ENCODE data around the gene DYDC1.
"Not testable (repeated sequence)": the region's sequence is repeated elsewhere in the genome, so short reads cannot be mapped to it uniquely, and the experiment has no call there.

DYDC1 gene

DNA sequence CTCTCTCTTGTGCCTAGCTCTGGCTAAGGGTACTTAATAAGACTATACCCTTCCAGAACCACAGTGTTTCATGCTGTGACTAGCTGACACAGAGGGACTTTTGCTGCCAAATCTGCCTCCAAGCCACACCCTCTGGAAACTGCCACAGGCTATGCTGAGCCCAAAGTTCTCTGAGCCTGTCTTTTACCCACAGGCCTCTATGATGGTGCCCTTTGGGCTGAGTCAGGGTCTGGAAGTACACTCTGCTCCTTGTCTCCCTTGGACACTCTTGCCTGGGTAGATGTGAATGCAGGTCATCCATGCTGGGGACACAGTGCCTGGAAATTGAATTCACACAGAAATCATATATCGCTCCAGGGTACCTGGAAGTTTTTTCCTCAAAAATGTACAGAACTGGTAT lies 22.6 kb downstream of the DYDC1 start:
- no peak for DNase-seq

DNA sequence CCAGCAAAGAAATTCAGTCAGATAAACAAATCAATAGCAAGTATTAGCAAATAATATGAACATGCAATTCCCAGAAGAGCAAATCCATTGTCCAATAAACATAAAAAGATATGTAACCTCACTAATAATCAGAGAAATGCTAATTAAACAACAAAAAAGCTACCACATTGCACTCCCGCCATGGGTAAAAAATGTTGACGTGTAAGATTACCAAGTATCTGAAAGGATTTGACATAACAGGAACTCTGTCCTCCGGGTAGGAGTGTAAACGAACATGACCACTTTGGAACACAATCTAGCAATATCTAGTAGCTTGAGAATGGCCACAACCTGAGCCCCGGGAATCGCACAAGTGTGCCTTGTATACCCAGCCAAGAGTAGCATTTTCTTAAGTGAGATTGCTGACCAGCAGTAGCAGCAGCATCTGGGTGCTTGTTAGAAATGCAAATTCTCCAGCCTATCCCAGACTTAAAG lies 31.6 kb downstream of the DYDC1 start:
- no peak for DNase-seq

DNA sequence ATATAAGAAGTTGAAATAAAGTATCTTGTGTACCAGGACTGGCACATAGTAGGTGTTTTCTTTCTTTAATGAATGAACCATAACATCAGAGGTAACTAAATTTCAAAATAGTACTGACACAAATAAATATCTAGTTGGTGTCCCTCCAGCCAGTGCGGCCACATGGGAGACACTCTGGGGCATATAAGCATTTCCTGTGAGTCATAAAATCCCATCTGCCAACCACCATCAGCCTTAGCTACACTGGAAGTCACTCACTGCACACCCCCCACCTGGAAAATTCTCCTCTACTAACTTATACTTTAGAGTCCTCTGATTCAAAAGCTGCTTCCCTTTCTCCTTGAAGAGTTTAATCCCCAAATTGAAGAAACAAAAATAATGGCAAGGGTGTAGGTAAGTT lies 32.5 kb downstream of the DYDC1 start:
- peak; percentile 14 for DNase-seq

DNA sequence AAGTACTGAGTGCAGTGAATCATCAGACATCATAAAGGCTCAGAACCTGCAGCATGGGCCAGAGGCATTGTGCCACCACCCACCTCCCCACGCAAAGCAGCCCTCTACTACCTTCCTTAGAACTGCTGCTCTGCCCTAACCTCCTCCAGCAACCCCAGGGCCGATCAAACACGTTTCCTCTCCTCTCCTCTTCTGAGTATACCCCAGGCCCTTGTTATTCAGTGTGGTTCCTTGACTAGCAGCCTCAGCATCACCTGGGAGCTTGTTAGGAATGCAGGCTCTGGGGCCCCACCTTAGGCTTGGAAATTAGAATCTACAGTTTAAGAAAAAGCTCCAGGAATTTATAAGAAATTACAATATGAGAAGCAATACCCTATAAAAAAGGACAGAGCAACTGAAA lies 33.2 kb downstream of the DYDC1 start:
- DNase-seq: no peak

DNA sequence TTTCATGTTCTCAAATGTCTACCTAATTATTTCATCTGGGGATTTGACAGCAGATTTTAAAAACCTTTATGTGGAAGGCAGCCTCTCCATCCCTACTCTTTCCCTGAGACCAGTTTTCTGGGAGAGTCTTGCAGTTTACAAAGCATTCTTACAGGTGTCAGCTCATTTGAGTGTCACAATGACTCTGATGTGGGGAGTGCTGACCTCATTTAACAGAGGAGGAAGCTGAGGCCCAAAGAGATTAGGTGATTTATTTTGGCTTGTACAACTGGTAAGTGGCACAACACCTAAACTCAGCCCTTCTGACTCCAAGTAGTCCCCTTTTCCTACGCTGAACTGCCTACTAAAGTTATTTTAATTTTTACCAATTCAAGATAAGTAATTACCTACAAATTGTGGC lies 33.8 kb downstream of the DYDC1 start:
- DNase-seq: no peak

DNA sequence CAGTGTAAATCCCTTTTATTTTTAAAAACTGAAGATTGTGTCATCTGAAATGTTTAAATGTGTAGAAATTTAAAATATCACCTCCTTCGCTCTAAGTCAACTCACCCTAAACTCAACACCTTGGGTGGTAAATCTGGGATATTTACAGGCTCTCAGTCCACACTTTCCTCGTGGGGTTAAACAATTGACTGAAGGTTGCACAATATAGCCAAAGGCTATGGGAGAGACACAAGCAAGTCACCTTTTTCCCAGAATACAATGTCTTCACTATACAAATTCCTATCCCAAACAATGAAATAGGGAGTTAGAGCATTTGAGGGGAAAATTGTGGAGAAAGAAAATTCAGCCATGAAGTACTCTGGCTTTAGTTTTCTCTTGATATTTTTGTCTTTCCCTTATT lies 34.4 kb downstream of the DYDC1 start:
- no peak for DNase-seq

DNA sequence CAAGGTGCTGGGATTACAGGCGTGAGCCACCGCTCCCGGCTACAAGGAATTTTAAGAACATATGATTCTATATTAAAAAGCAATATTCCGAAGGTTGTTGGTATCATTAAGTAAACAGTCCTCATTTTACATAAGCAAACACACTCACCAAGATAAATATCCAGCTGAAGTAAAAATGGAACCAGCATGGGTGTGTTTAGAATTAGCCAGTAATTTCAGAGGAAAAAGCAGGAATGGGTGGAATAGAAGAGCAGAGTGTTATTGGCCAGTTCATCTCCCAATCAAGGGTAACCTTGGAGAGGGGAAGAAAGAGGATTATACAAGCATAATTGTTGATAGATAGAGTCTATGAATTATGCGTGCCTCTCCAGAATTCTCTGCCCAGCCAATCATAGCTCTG lies 35.4 kb downstream of the DYDC1 start:
- no peak for DNase-seq

DNA sequence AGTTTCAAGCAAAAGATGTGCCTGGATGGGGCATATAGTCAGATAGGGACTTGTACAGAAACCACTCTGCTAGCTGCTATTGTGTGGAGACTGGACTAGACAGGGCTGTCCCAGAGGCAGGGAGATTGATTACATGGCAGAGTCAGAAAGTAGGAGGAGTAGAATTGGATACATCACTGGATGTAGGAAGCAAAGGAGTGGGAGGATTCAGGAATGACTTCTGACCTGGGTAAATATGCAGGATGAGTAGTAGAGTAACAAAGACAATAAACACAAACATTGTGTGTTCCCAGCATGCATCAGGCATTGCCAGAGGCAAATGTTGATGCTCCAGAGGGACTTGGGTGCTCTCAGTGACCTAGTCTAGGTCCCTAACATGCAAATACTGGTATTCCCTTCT lies 36.2 kb downstream of the DYDC1 start:
- no peak for DNase-seq

DNA sequence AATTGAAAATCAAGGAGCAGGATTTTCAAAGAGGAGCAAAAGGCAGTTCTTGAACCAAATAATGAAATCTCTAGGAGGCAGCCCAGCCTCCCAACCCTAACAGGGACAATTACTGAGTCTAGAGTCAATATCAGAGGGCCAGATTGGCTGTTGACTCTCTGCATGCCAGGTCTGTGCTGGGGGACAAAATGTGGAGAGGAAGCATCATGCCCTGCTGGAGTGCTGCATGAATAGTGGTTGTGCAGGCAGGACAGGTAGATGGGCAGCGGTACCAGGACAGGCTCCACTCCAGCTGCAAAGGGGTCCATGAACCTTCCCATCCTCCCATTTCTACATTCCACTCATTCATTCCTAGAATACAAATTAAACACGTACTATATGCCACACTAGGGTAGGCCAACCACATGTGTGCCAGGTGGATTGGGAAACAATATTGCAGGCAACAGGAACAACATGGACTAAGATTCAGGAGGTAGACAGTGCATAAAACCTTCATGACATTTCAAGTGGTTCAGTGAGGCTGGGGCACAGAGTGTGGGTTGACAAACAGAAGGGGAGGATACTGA lies 36.7 kb downstream of the DYDC1 start:
- DNase-seq: no peak

DNA sequence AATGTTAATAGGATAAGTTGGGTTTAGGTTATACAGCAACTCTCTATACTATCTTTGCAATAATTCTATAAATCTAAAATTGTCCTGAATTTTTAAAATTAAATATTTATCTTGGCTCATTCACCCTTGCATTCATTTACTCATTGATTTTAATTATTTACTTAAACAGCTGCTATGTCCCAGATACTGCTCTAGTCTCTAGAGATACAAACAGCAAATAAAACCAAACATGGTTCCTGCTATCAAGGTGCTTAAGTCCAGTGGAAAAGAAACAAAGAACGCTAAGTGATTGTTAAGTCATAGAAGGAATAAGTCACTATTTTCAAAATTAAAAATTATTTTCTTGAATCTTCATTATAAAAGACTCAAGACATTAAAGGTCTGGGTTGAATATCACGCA lies 37.2 kb downstream of the DYDC1 start:
- DNase-seq: no peak

DNA sequence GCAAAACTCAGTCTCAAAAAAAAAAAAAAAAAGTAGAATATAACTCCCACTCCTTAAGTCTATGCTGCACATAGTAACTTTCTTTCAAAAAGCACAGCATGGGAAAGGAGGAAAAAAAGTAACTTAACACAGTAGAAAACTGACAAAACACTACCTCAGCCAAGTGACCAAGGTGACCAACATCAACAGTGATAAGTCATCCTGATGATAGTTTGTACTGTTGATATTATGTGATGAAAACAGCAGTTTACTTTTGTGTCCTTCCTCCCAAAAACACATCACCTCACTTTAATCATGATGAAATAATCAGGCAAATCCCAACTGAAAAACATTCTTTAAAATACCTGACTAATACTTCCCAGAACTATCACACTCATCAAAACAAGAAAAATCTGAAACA lies 37.8 kb downstream of the DYDC1 start:
- DNase-seq: no peak

DNA sequence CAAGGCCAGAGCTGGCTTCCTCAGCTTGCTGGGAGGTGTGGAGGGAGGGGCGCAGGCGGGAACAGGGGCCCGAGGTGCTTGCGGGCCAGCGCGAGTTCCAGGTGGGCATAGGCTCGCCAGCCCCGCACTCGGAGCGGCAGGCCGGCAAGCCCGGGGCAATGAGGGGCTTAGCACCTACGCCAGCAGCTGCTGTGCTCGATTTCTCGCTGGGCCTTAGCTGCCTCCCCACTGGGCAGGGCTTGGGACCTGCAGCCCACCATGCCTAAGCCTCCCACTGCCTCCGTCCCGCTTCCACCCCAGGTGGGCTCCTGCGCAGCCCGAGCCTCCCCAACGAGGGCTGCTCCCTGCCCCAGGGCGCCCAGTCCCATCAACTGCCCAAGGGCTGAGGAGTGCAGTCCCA lies 41.2 kb downstream of the DYDC1 start:
- no peak for DNase-seq

DNA sequence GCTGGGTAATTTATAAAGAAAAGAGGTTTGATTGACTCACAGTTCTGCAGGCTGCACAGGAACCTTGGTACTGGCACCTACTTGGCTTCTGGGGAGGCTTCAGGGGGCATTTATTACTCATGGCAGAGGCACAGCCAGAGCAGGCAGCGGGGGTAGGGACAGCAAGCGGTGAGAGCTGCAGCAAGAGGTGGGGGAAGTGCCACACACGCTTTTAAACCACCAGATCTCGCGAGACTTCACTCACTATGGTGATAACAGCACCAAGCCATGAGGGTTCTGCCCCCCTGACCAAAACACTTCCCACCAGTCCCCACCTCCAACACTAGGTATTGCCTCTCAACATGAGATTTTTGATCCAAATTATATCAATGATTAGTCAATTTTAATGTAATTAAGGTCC lies 43.0 kb downstream of the DYDC1 start:
- DNase-seq: no peak

DNA sequence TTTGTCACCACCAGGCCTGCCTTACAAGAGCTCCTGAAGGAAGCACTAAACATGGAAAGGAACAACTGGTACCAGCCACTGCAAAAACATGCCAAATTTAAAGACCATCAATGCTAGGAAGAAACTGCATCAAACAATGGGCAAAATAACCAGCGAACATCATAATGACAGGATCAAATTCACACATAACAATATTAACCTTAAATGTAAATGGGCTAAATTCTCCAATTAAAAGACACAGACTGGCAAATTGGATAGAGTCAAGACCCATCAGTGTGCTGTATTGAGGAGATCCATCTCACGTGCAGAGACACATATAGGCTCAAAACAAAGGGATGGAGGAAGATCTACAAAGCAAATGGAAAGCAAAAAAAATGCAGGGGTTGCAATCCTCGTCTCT lies 50.6 kb downstream of the DYDC1 start:
- DNase-seq: not testable (repeated sequence)

DNA sequence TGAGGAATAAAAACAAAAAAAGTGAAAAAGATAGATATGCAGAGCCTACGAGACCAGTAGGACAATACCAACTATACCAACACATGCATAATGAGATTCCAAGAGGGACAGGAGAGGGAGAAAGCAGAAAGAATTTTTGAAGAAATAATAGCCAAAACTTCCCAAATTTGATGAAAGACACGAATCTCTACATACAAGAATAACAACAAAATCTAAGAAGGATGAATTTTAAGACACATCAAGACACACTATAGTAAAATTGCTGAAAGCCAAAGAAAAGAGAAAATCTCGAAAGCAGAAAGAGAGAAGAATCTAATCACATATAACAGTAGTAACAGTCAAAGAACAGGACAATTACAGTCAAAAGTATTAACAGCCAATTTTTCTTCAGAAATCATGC lies 59.6 kb downstream of the DYDC1 start:
- no peak for DNase-seq

DNA sequence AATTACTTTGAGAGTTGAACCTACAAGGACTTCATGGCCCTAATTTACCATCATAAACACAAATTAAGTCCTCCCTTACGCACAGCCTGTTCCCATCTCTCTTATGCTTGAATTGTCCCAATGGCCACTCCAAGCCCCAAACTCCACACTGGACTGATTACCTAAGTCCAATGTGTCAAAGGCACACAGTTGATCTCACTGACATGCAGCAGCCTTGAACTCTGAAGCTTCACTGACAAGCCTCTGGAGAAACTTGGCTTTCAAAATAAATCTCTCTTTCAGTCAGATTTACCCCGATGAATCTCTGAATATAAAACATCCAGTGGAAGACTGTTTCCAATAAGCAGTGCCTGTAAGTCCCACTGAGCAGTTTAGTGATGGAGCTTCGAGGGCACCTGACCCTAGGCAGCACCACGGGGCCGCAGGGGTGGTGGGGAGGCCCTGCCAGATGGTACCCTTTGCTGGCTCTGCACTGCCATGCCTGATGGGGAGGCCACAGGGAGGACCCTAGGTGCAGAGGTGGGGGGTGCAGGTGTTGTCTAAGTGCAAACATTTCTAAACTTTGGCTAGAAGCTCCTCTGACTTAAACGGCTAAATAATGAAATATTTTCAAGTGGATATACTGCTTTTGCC lies 63.8 kb downstream of the DYDC1 start:
- no peak for DNase-seq

DNA sequence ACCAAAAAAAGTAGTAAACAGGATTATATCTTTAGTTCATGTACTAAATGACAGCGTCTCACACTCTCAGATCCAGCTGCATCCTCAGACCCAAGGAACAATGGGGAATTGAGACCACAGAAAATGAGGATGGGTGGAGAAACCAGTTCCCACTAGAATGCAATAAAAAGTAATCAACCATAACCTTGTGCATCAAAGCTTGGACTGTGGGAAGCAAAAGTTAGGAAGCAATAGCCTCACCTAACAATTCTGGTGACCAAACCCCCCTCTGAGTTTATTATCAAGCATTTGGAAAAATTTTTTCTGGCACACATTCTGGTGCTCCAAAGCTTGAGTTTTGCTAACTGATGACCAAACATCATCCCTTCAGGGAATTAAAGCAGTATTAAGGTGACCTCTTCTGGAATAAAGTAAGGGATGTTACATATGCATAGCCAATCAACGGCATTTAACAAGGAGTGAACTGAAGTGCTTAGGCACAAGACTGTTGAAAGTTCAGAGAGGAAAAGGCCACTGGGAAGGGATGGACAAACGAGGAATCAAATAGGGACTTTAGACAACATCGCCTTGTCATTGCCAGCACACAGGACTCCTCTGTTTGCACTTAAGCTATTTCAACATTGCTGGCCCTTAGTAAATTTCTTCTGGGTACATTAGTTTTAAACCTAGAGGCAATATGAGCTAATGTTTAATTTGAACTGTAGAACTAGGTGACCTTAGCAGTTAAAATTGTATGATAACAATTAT lies 65.9 kb downstream of the DYDC1 start:
- DNase-seq: no peak

DNA sequence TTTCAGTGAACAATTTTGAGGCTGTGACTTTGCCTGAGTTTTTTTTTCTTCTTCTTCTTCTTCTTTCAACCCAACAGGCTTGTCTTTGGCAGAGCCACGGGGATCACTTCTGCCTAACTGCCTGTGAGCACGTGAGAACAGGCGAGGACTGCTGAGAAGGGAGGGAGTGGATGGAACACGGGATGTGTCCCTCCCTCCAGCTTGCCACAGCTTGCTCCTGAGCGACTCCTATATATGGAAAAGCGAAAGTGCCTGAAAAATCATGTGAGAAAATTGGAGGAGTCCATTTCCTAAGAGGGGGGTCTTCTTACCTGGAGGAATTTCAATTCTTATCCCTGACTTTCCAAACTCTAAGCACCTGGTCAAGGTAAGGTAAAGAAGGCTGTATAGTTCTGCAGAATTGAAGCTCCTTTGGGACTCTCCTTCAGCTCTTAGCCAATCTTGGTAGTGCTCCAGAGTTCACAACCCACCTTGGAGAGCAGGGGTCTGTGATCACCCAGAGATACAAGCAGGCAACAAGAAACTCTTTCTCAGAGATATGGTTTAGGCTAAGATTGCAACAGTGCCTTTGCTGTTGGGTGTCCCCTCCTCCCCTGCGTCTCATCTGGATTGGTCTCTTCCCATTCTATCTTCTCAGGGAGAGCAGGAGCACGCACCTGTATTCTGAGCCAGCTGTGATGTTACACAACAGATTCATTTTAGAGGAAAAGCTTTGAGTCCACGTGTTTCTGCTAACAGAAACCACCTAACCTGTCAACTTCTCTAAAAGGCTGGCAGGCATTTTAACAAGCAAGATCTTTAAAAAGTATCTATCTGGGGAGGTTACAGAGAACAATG lies 66.9 kb downstream of the DYDC1 start, which contains the start of gene MAT1A:
Gene MAT1A (minus strand): TSS at position 208 of the 837 bp plus-strand sequence. CDS start 235 bp downstream, outside the sequence.
- DNase-seq: no peak

DNA sequence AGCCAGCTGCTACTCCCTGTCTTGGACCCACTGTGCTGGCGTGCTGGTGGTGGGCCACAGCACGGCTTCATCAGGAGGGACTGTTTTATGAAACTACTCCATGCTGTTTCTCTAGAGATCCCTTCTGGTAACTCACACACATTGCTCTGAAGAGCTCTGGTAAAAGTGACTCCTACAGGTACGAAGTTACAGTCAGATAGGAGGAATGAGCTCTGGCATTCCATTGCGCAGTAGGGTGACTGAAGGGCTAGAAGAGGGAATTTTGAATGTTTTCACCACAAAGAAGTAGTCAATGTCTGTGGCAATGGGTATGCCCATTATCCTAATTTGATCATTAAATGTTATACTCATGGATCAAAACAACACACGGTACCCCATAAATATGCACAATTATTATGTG lies 67.7 kb downstream of the DYDC1 start:
- DNase-seq: no peak

All from activated CD4-positive, alpha-beta T cell treated with anti-CD3 and anti-CD28 coated beads, Interleukin-2, Interleukin-6, amounts not matched to agents 100 ng/mL and 50 ng/mL, durations not matched to agents 16 hours and 8 hours (primary cell).